22Rv1 (cell line): ENCODE data around the gene ASB13.
A peak's percentile ranks its signal among the peaks of the same experiment; 100 is the strongest.
"Not testable (repeated sequence)": the region's sequence is repeated elsewhere in the genome, so short reads cannot be mapped to it uniquely, and the experiment has no call there.

Experiments used
- H3K27ac ChIP-seq: fragments of 450-650 bp; 2 replicates; pipeline ENCODE4 v1.5.1; 2017
- CTCF ChIP-seq: fragments of 450-650 bp; IDR thresholded peaks from 2 replicates; pipeline ENCODE4 v1.5.1; 2017; ENCODE audit warnings: mild to moderate bottlenecking
- ZFX ChIP-seq: fragments of 450-650 bp; IDR thresholded peaks from 2 replicates; pipeline ENCODE4 v1.6.1; 2017; ENCODE audit warnings: antibody characterized with exemption, borderline replicate concordance

ASB13 gene

DNA sequence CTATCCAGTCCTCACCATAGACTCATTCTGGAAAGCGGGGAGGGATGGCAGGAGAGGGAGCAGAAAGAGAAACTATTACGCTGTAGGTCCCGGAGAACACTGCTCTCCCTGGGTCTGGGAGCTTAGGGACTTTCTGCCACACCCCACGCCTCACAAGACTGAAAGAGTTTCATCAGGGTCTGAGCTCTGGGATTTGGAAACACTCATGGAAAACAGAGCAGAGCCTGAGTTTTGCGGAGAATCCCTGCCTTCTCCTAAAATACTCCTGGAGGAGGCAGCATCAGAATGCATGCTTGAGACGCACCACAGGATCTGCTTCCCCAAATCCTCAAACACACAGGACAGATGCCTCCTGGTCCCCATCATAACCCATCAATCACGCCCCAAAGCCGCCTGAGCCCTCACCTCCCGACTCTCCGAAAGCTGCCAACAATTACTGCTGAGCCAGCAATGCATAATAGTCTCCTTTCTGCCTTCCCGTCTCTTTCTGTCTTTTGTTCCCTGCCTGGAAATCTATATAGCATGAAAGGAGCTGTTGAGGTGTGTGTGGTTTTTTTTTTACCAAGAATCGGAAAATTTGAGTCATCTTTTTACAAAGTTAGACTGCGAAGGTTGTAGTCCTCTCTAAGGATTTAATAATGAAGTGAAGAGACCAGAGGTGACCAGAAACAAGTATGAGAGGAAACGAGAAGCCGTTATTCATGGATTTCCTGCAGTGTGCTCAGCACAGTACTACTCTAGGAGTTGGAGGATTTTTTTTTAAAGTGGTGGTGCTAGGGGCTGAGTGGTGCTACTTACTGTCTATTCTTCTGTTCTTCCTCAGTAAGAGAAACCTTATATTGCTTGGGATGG lies 37.7 kb downstream of the ASB13 start:
- TF ChIP-seq ZFX (no peak), CTCF (no peak)
- peak overlapping the region; percentile 27 for H3K27ac ChIP-seq

GRCh38 chr10:5627486-5628044 lies 38.8 kb downstream of the ASB13 start:
- no peak for TF ChIP-seq CTCF
- TF ChIP-seq ZFX, result no peak
- no peak overlapping the region for H3K27ac ChIP-seq

GRCh38 chr10:5625992-5626777 lies 40.2 kb downstream of the ASB13 start:
- no peak for TF ChIP-seq CTCF
- no peak for TF ChIP-seq ZFX
- peak overlapping the region; percentile 54 for H3K27ac ChIP-seq

DNA sequence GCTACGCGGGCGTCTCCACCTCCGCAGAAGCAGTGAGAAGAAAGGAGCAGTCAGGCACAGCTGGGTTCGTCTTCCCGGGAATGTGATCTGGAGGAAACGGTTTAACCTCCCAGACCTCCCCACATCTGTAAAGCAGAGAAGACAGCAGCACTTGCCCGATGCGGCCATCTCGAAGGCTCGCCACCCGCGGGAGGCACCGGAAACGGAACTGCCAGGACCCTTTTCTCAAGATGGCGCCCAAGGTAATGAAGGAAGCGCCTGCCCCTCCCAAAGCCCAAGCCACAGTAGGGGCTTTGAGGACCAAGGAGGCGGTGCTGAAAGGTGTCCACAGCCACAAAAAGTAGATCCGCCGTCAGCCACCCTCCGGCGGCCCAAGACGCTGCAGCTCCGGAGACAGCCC lies 41.7 kb downstream of the ASB13 start:
- TF ChIP-seq CTCF (no peak), ZFX (no peak)
- no peak overlapping the region for H3K27ac ChIP-seq

GRCh38 chr10:5623081-5623748 lies 43.2 kb downstream of the ASB13 start:
- H3K27ac ChIP-seq, result peak overlapping the region; percentile 52
- no peak for TF ChIP-seq ZFX
- TF ChIP-seq CTCF, result peak; percentile 97

- TF ChIP-seq ZFX (no peak), CTCF (no peak)
- H3K27ac ChIP-seq, result peak overlapping the region; percentile 52
These were observed 44.0 kb downstream of the ASB13 start for GRCh38 chr10:5622186-5622960.

GRCh38 chr10:5621371-5621770 lies 45.0 kb downstream of the ASB13 start:
- H3K27ac ChIP-seq, result not testable (repeated sequence)
